Fibroblast of lung (primary cell): ENCODE data around the gene KLHL15. TPM values are rescaled to one million over a fixed set of nuclear protein-coding genes. Genes with fewer than 3 reads are reported as not detected.
A peak's percentile ranks its signal among the peaks of the same experiment; 100 is the strongest.

Source experiments
- DNase-seq, 2 donors: peaks; one replicate each; pipeline versions ENCODE4 v3.0.0 to v3.0.0-alpha.2; 2010; ENCODE audit warnings: low read depth in 2 of 2
- H2AFZ ChIP-seq: 2 replicates; pipeline ENCODE4 v1.5.1; 2012; ENCODE audit warnings: low read length, control low read depth, inconsistent platforms
- H3K27ac ChIP-seq: 2 replicates; pipeline ENCODE4 v1.5.1; 2011; ENCODE audit warnings: low read length, control low read depth; ENCODE audit not compliant: insufficient read depth
- H3K27me3 ChIP-seq: 2 replicates; pipeline ENCODE4 v1.5.1; 2011; ENCODE audit warnings: mild to moderate bottlenecking, low read length; ENCODE audit not compliant: control insufficient read depth, insufficient read depth
- H3K36me3 ChIP-seq: 2 replicates; pipeline ENCODE4 v1.5.1; 2011; ENCODE audit warnings: low read length; ENCODE audit not compliant: control insufficient read depth, insufficient read depth
- H3K4me1 ChIP-seq: 2 replicates; pipeline ENCODE4 v1.5.1; 2011; ENCODE audit warnings: low read length; ENCODE audit not compliant: control insufficient read depth, insufficient read depth; ENCODE audit errors: extremely low read depth
- H3K4me2 ChIP-seq: 2 replicates; pipeline ENCODE4 v1.5.1; 2011; ENCODE audit warnings: low read length, control low read depth; ENCODE audit not compliant: insufficient read depth; ENCODE audit errors: extremely low read depth
- H3K4me3 ChIP-seq, 4 experiments: fragments of 200-600 bp in 1 of 4; sonication (generic) in 1 of 4; replicated peaks in 1 of 4; 2 replicates each; pipeline ENCODE4 v1.5.1; 2011 to 2016; ENCODE audit warnings: low read length in 4 of 4, low read depth in 3 of 4, mild to moderate bottlenecking in 3 of 4, control low read depth in 2 of 4, inconsistent platforms in 1 of 4, mixed read lengths in 1 of 4; ENCODE audit not compliant: insufficient read depth in 1 of 4; ENCODE audit errors: control extremely low read depth in 1 of 4
- H3K79me2 ChIP-seq: 2 replicates; pipeline ENCODE4 v1.5.1; 2012; ENCODE audit warnings: mild to moderate bottlenecking, low read length, inconsistent platforms; ENCODE audit not compliant: control insufficient read depth, insufficient read depth
- H3K9ac ChIP-seq: 2 replicates; pipeline ENCODE4 v1.5.1; 2011; ENCODE audit warnings: mild to moderate bottlenecking, low read length, control low read depth; ENCODE audit not compliant: insufficient read depth
- H3K9me3 ChIP-seq: 2 replicates; pipeline ENCODE4 v1.5.1; 2012; ENCODE audit warnings: low read depth, low read length; ENCODE audit not compliant: control insufficient read depth, insufficient read depth
- H4K20me1 ChIP-seq: 2 replicates; pipeline ENCODE4 v1.5.1; 2011; ENCODE audit warnings: low read length; ENCODE audit not compliant: control insufficient read depth, insufficient read depth; ENCODE audit errors: extremely low read depth
- CTCF ChIP-seq, 2 donors: IDR thresholded peaks in 1 of 2; conservative IDR thresholded peaks in 1 of 2; 1 replicate in 1 of 2; 2 replicates in 1 of 2; pipeline ENCODE4 v1.5.1; 2011 to 2012; ENCODE audit warnings: low read length in 2 of 2, control low read depth in 1 of 2, inconsistent platforms in 1 of 2, low read depth in 1 of 2, mild to moderate bottlenecking in 1 of 2
- EZH2 ChIP-seq: IDR thresholded peaks from 2 replicates; pipeline ENCODE4 v1.5.1; 2012; ENCODE audit warnings: low read length, control low read depth, mild to moderate bottlenecking; ENCODE audit errors: missing control alignments
- polyA minus RNA-seq: library from RNA; depleted of rRNA, polyadenylated mRNA; stranded (reverse); fragments of >200 nt; gene quantifications from 2 replicates; pipeline ENCODE4 v1.2.3, GENCODE V29; 2011; ENCODE audit warnings: low replicate concordance
- polyA plus RNA-seq, 2 donors: library from polyadenylated mRNA; depleted of rRNA in 1 of 2; stranded (reverse) in 1 of 2; unstranded in 1 of 2; fragments of >200 nt; gene quantifications; 2 replicates each; pipeline ENCODE4 v1.2.1, GENCODE V29; 2011 to 2012; ENCODE audit warnings: missing spikeins in 1 of 2
- total RNA-seq: library from RNA; depleted of rRNA; stranded (reverse); fragments of >200 nt; gene quantifications from 2 replicates; pipeline ENCODE4 v1.2.1, GENCODE V29; 2014

Gene KLHL15
- 5.6 and 6.2 TPM in 2 replicates for total RNA-seq
- 3.7 and 4.0 TPM in 2 replicates for polyA plus RNA-seq
- 2.2 TPM in 2 replicates for polyA plus RNA-seq (2012)
- polyA minus RNA-seq = 1.6 and 2.2 TPM in 2 replicates

GRCh38 chrX:24027086-24027485 is at the start of gene KLHL15:
Gene KLHL15 (minus strand): TSS chrX:24027186. CDS start chrX:24006693, 20,493 bp downstream.
- Histone ChIP-seq H3K27me3 (no peaks in the 10 kb centered on the region), H3K9me3 (no peaks in the 10 kb centered on the region), H3K36me3 (no peaks in the 10 kb centered on the region), H3K27ac (peak within 1 kb of the TSS; percentile 97), H3K4me2 (peak within 1 kb of the TSS; percentile 80), H4K20me1 (no peaks in the 10 kb centered on the region), H3K79me2 (peaks cover 20% of the 10 kb centered on the region), H3K4me1 (no peaks in the 10 kb centered on the region), H3K9ac (peak within 1 kb of the TSS; percentile 96), H3K4me3 (peak within 1 kb of the TSS; percentile 60 to 84 (median 75)), H2AFZ (peak within 1 kb of the TSS; percentile 1)
- no peak for DNase-seq
- TF ChIP-seq EZH2 = no peak
- TF ChIP-seq CTCF (conservative IDR thresholded peaks at IDR 0.05 in 1 of 2, IDR thresholded peaks at IDR 0.05 in 1 of 2; ENCODE audit: low read depth in 1 of 2, low read length in 2 of 2) = no peak

- no peaks in the 10 kb centered on the region for H3K9me3 ChIP-seq
- H3K4me2 ChIP-seq = no peak overlapping the region
- H3K36me3 ChIP-seq = peaks cover 5% of the 10 kb centered on the region
- no peak overlapping the region for H3K27ac ChIP-seq
- no peaks in the 10 kb centered on the region for H3K4me1 ChIP-seq
- H4K20me1 ChIP-seq = no peaks in the 10 kb centered on the region
- no peak for TF ChIP-seq CTCF (conservative IDR thresholded peaks at IDR 0.05 in 1 of 2, IDR thresholded peaks at IDR 0.05 in 1 of 2; ENCODE audit: low read depth in 1 of 2, low read length in 2 of 2)
- TF ChIP-seq EZH2 = no peak
- no peaks in the 10 kb centered on the region for H3K27me3 ChIP-seq
- H2AFZ ChIP-seq = no peak overlapping the region
- H3K79me2 ChIP-seq = no peaks in the 10 kb centered on the region
- H3K9ac ChIP-seq = no peak overlapping the region
- H3K4me3 ChIP-seq = no peak overlapping the region
- DNase-seq = no peak
Observed at GRCh38 chrX:24069877-24070276, 42.9 kb upstream of the KLHL15 start.

GRCh38 chrX:24063488-24063887 is 36.5 kb upstream of the KLHL15 start:
- peaks cover 3% of the 10 kb centered on the region for H3K79me2 ChIP-seq
- H4K20me1 ChIP-seq = peaks cover 4% of the 10 kb centered on the region

More at GRCh38 chrX:24063488-24063887, 36.5 kb upstream of the KLHL15 start:
- Histone ChIP-seq H3K9ac (no peak overlapping the region), H3K4me3 (no peak overlapping the region), H3K36me3 (peaks cover 3% of the 10 kb centered on the region), H3K4me1 (no peaks in the 10 kb centered on the region), H3K27ac (no peak overlapping the region), H3K27me3 (no peaks in the 10 kb centered on the region), H3K4me2 (no peak overlapping the region), H2AFZ (no peak overlapping the region), H3K9me3 (no peaks in the 10 kb centered on the region)
- DNase-seq = no peak
- no peak for TF ChIP-seq CTCF (conservative IDR thresholded peaks at IDR 0.05 in 1 of 2, IDR thresholded peaks at IDR 0.05 in 1 of 2; ENCODE audit: low read depth in 1 of 2, low read length in 2 of 2)
- TF ChIP-seq EZH2 = no peak
